HEK293 (cell line): ENCODE results near the gene PDIA6.

Experiments used
- CTCF ChIA-PET: fragments of 350-600 bp; formaldehyde crosslinking; extraction: SDS; loops from one replicate; lab custom pipeline; 2021; ENCODE audit warnings: antibody characterized with exemption; lab: Yijun Ruan, JAX
- POLR2A ChIA-PET: fragments of 300-600 bp; formaldehyde crosslinking; extraction: SDS; loops from one replicate; lab custom pipeline; 2020; ENCODE audit warnings: antibody characterized with exemption, inconsistent platforms; lab: Yijun Ruan, JAX
- H3K27ac ChIP-seq: fragments of 200-500 bp; sonication (Bioruptor generic); 2 replicates; pipeline ENCODE4 v1.5.1; 2014; ENCODE audit warnings: low read depth, low read length, control low read depth, inconsistent platforms; ENCODE audit errors: extremely low read depth
- H3K36me3 ChIP-seq, 2 experiments: fragments of 200-500 bp in 1 of 2; sonication (Bioruptor generic) in 1 of 2; 1 replicate in 1 of 2; 2 replicates in 1 of 2; pipeline ENCODE4 v1.5.1; 2014 to 2017; ENCODE audit warnings: inconsistent platforms in 2 of 2, low read length in 2 of 2; ENCODE audit not compliant: control insufficient read depth in 2 of 2, insufficient read depth in 1 of 2
- H3K4me1 ChIP-seq: fragments of 200-500 bp; sonication (Bioruptor generic); 2 replicates; pipeline ENCODE4 v1.5.1; 2014; ENCODE audit warnings: mild to moderate bottlenecking, low read length, inconsistent platforms; ENCODE audit not compliant: control insufficient read depth, insufficient read depth
- H3K4me3 ChIP-seq: 2 replicates; pipeline ENCODE4 v1.5.1; 2011; ENCODE audit warnings: low read depth, mild to moderate bottlenecking, control low read depth, low read length, moderate library complexity
- H3K9me3 ChIP-seq: fragments of 200-500 bp; sonication (Bioruptor generic); 2 replicates; pipeline ENCODE4 v1.5.1; 2014; ENCODE audit warnings: low read depth, low read length, inconsistent platforms; ENCODE audit not compliant: control insufficient read depth, insufficient read depth
- EGR2 ChIP-seq: fragments of 450-650 bp; formaldehyde crosslinking; IDR thresholded peaks from 2 replicates; pipeline ENCODE4 v1.5.1; 2016; ENCODE audit warnings: low read depth, missing biosample characterization, missing genetic modification characterization
- FEZF1 ChIP-seq: fragments of 450-650 bp; formaldehyde crosslinking; IDR thresholded peaks from 2 replicates; pipeline ENCODE4 v1.5.1; 2016; ENCODE audit warnings: missing biosample characterization, missing genetic modification characterization
- HIC1 ChIP-seq: fragments of 450-650 bp; formaldehyde crosslinking; IDR thresholded peaks from 2 replicates; pipeline ENCODE4 v1.5.1; 2016; ENCODE audit warnings: missing biosample characterization, missing genetic modification characterization
- KLF16 ChIP-seq: fragments of 450-650 bp; formaldehyde crosslinking; IDR thresholded peaks from 2 replicates; pipeline ENCODE4 v1.5.1; 2017; ENCODE audit warnings: missing biosample characterization, missing genetic modification characterization
- PBX3 ChIP-seq: sonication (generic); formaldehyde crosslinking; IDR thresholded peaks from 2 replicates; pipeline ENCODE4 v1.8.1; 2022; ENCODE audit warnings: mild to moderate bottlenecking, moderate library complexity, missing genetic modification reagents
- ZBTB21 ChIP-seq: fragments of 450-650 bp; formaldehyde crosslinking; IDR thresholded peaks from 2 replicates; pipeline ENCODE4 v1.5.1; 2017; ENCODE audit warnings: missing biosample characterization, missing genetic modification characterization
- ZNF155 ChIP-seq: fragments of 450-650 bp; formaldehyde crosslinking; IDR thresholded peaks from 2 replicates; pipeline ENCODE4 v1.5.1; 2016; ENCODE audit warnings: missing biosample characterization, missing genetic modification characterization
- ZNF2 ChIP-seq: fragments of 450-650 bp; formaldehyde crosslinking; IDR thresholded peaks from 2 replicates; pipeline ENCODE4 v1.5.1; 2016; ENCODE audit warnings: missing biosample characterization, missing genetic modification characterization
- ZNF280D ChIP-seq: fragments of 450-650 bp; formaldehyde crosslinking; IDR thresholded peaks from 2 replicates; pipeline ENCODE4 v1.5.1; 2016; ENCODE audit warnings: missing biosample characterization, missing genetic modification characterization
- ZNF449 ChIP-seq: fragments of 450-650 bp; formaldehyde crosslinking; IDR thresholded peaks from 2 replicates; pipeline ENCODE4 v1.5.1; 2017; ENCODE audit warnings: missing biosample characterization, mild to moderate bottlenecking, missing genetic modification characterization, moderate library complexity
- ZNF510 ChIP-seq: fragments of 450-650 bp; formaldehyde crosslinking; IDR thresholded peaks from 2 replicates; pipeline ENCODE4 v1.5.1; 2018; ENCODE audit warnings: mild to moderate bottlenecking, missing genetic modification characterization, missing biosample characterization; ENCODE audit not compliant: insufficient replicate concordance
- ZNF777 ChIP-seq: fragments of 450-650 bp; formaldehyde crosslinking; IDR thresholded peaks from 2 replicates; pipeline ENCODE4 v1.5.1; 2017; ENCODE audit warnings: missing biosample characterization, missing genetic modification characterization, borderline replicate concordance
- TF ChIP-seq, protein P1 (sequence below): fragments of 450-650 bp; formaldehyde crosslinking; IDR thresholded peaks from 2 replicates; pipeline ENCODE4 v1.5.1; 2016; ENCODE audit warnings: missing biosample characterization, missing genetic modification characterization, borderline replicate concordance
- TF ChIP-seq, protein P2 (sequence below): fragments of 450-650 bp; formaldehyde crosslinking; IDR thresholded peaks from 2 replicates; pipeline ENCODE4 v1.5.1; 2017; ENCODE audit warnings: missing biosample characterization, missing genetic modification characterization
- TF ChIP-seq, protein P3 (sequence below): fragments of 450-650 bp; formaldehyde crosslinking; IDR thresholded peaks from 2 replicates; pipeline ENCODE4 v1.5.1; 2016; ENCODE audit warnings: missing biosample characterization, missing genetic modification characterization
- TF ChIP-seq, protein P4 (sequence below): fragments of 450-650 bp; formaldehyde crosslinking; IDR thresholded peaks from 2 replicates; pipeline ENCODE4 v1.5.1; 2016; ENCODE audit warnings: missing biosample characterization, missing genetic modification characterization, low read depth

PDIA6 gene

GRCh38 chr2:10792660-10793400 is 19.8 kb downstream of the PDIA6 start:
- no peak overlapping the region for H3K4me3 ChIP-seq
- H3K27ac ChIP-seq, result no peak overlapping the region
- ChIA-PET POLR2A (no interaction called here), CTCF (interaction anchor here (0.6 to 3.2 kb wide), 5 partner anchors 10 to 39 kb away, joined by 3 to 16 read pairs (median 3); no protein-coding TSS in a partner anchor)
- H3K9me3 ChIP-seq, result no peaks in the 10 kb centered on the region
- H3K36me3 ChIP-seq, result peaks cover 53 to 90% of the 10 kb centered on the region in 2 experiments
- TF ChIP-seq FEZF1, result no peak
- TF ChIP-seq ZNF510 (tag by site-specific recombination), result no peak
- TF ChIP-seq, protein P1, sequence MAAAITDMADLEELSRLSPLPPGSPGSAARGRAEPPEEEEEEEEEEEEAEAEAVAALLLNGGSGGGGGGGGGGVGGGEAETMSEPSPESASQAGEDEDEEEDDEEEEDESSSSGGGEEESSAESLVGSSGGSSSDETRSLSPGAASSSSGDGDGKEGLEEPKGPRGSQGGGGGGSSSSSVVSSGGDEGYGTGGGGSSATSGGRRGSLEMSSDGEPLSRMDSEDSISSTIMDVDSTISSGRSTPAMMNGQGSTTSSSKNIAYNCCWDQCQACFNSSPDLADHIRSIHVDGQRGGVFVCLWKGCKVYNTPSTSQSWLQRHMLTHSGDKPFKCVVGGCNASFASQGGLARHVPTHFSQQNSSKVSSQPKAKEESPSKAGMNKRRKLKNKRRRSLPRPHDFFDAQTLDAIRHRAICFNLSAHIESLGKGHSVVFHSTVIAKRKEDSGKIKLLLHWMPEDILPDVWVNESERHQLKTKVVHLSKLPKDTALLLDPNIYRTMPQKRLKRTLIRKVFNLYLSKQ (tag by site-specific recombination), result no peak
- TF ChIP-seq PBX3, result no peak
- no peak for TF ChIP-seq ZNF2 (tag by site-specific recombination)
- no peaks in the 10 kb centered on the region for H3K4me1 ChIP-seq

DNA sequence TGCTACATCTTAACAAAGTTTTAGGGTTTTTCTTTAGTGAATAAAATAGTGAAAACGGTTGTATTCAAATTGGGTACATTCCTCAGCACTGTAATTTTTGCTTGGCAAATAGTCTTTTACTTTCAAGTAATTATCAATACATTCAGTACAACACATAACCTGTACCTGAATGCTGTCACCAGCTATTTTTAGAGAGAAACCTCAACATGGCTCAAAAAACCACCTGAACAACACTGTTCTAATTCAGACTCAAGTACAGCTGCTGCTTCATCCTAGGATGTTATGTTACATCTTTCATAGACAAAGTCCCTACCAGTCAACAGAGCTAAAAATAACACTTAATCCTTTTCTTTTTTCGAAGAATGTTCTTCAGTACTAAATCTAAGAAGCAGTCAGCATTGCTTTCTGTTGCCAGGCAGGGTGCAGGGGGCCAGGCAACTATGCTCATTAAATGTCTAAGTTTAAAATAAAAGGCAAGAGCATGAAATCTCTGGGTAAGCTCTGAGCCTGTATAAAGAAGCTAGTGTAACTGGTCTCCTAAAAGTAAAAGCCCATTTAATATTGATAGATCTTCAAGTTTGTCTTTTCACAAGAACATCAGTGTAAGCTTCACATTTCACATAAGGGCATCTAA is 20.5 kb downstream of the PDIA6 start:
- CTCF ChIA-PET, result interaction anchor here (0.6 to 3.2 kb wide), 6 partner anchors 9 to 90 kb away, joined by 3 to 16 read pairs (median 4); no protein-coding TSS in a partner anchor
- TF ChIP-seq KLF16 (no peak), ZNF155 (tag by site-specific recombination) (no peak), HIC1 (no peak), ZNF449 (tag by site-specific recombination) (no peak), ZNF777 (tag by site-specific recombination) (no peak), ZNF280D (no peak), ZBTB21 (tag by site-specific recombination) (no peak), EGR2 (tag by site-specific recombination) (no peak)
- TF ChIP-seq, protein P2, sequence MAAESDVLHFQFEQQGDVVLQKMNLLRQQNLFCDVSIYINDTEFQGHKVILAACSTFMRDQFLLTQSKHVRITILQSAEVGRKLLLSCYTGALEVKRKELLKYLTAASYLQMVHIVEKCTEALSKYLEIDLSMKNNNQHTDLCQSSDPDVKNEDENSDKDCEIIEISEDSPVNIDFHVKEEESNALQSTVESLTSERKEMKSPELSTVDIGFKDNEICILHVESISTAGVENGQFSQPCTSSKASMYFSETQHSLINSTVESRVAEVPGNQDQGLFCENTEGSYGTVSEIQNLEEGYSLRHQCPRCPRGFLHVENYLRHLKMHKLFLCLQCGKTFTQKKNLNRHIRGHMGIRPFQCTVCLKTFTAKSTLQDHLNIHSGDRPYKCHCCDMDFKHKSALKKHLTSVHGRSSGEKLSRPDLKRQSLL (tag by site-specific recombination), result no peak
- TF ChIP-seq, protein P3, sequence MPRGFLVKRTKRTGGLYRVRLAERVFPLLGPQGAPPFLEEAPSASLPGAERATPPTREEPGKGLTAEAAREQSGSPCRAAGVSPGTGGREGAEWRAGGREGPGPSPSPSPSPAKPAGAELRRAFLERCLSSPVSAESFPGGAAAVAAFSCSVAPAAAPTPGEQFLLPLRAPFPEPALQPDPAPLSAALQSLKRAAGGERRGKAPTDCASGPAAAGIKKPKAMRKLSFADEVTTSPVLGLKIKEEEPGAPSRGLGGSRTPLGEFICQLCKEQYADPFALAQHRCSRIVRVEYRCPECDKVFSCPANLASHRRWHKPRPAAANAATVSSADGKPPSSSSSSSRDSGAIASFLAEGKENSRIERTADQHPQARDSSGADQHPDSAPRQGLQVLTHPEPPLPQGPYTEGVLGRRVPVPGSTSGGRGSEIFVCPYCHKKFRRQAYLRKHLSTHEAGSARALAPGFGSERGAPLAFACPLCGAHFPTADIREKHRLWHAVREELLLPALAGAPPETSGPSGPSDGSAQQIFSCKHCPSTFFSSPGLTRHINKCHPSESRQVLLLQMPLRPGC (tag by site-specific recombination), result no peak
- TF ChIP-seq, protein P4, sequence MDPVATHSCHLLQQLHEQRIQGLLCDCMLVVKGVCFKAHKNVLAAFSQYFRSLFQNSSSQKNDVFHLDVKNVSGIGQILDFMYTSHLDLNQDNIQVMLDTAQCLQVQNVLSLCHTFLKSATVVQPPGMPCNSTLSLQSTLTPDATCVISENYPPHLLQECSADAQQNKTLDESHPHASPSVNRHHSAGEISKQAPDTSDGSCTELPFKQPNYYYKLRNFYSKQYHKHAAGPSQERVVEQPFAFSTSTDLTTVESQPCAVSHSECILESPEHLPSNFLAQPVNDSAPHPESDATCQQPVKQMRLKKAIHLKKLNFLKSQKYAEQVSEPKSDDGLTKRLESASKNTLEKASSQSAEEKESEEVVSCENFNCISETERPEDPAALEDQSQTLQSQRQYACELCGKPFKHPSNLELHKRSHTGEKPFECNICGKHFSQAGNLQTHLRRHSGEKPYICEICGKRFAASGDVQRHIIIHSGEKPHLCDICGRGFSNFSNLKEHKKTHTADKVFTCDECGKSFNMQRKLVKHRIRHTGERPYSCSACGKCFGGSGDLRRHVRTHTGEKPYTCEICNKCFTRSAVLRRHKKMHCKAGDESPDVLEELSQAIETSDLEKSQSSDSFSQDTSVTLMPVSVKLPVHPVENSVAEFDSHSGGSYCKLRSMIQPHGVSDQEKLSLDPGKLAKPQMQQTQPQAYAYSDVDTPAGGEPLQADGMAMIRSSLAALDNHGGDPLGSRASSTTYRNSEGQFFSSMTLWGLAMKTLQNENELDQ (tag by site-specific recombination), result no peak

More for the DNA sequence above, 20.5 kb downstream of the PDIA6 start:
- POLR2A ChIA-PET, result interaction anchor here (1.3 kb wide), 1 partner anchor 20 kb away, joined by 3 read pairs; no protein-coding TSS in a partner anchor
- H3K4me1 ChIP-seq, result no peaks in the 10 kb centered on the region
- no peaks in the 10 kb centered on the region for H3K9me3 ChIP-seq
- H3K4me3 ChIP-seq, result no peak overlapping the region
- H3K27ac ChIP-seq, result no peak overlapping the region
- peaks cover 56 to 90% of the 10 kb centered on the region in 2 experiments for H3K36me3 ChIP-seq
